Activated CD8-positive, alpha-beta memory T cell treated with anti-CD3 and anti-CD28 coated beads, Interleukin-2, amount 50 U/mL, for 24 hours (primary cell): Measurements from ENCODE around the gene ENPP7.
"Not testable (repeated sequence)": the region's sequence is repeated elsewhere in the genome, so short reads cannot be mapped to it uniquely, and the experiment has no call there.

ENCODE experiments used
- DNase-seq: peaks from one replicate; pipeline ENCODE4 v3.0.0-alpha.2; 2020; ENCODE audit errors: extremely low read depth

The ENPP7 gene

GRCh38 chr17:79749156-79749815, 18.5 kb downstream of the ENPP7 start:
- DNase-seq = no peak

GRCh38 chr17:79749958-79750357, 19.2 kb downstream of the ENPP7 start:
- DNase-seq = no peak

GRCh38 chr17:79750650-79751545, 20.2 kb downstream of the ENPP7 start:
- DNase-seq = no peak

GRCh38 chr17:79752175-79752574, 21.4 kb downstream of the ENPP7 start:
- DNase-seq = no peak

- DNase-seq = no peak
These were observed 23.6 kb downstream of the ENPP7 start for GRCh38 chr17:79754370-79754769.

- not testable (repeated sequence) for DNase-seq
These were observed 24.2 kb downstream of the ENPP7 start for GRCh38 chr17:79754903-79755302.

GRCh38 chr17:79755591-79755990, 24.8 kb downstream of the ENPP7 start:
- no peak for DNase-seq

GRCh38 chr17:79757140-79757745, 26.5 kb downstream of the ENPP7 start:
- DNase-seq = no peak

GRCh38 chr17:79758271-79758670, 27.5 kb downstream of the ENPP7 start:
- DNase-seq = no peak

GRCh38 chr17:79760197-79760906, 29.6 kb downstream of the ENPP7 start:
- DNase-seq = no peak

- no peak for DNase-seq
These were observed 31.3 kb downstream of the ENPP7 start for GRCh38 chr17:79761894-79762589.

GRCh38 chr17:79765708-79766107, 35.0 kb downstream of the ENPP7 start:
- no peak for DNase-seq

GRCh38 chr17:79769570-79770506, 39.1 kb downstream of the ENPP7 start:
- no peak for DNase-seq

- DNase-seq = no peak
These were observed 40.5 kb downstream of the ENPP7 start for GRCh38 chr17:79771276-79771675.

GRCh38 chr17:79772726-79773125, 42.0 kb downstream of the ENPP7 start:
- DNase-seq = not testable (repeated sequence)

GRCh38 chr17:79774561-79774975, 43.8 kb downstream of the ENPP7 start:
- DNase-seq = no peak

- DNase-seq = no peak
These were observed 44.9 kb downstream of the ENPP7 start for GRCh38 chr17:79775632-79776031.

- no peak for DNase-seq
These were observed 45.8 kb downstream of the ENPP7 start for GRCh38 chr17:79776376-79777119.

- no peak for DNase-seq
These were observed 46.6 kb downstream of the ENPP7 start for GRCh38 chr17:79777120-79777893.
